GM19025 (cell line): ENCODE measurements around the gene NIPAL3.

Experiments used
- ATAC-seq: cut with Tn5 transposase; IDR thresholded peaks from one replicate; pipeline ENCODE4 v1.9.1; 2021; ENCODE audit warnings: mild to moderate bottlenecking, low read depth, moderate library complexity; ENCODE audit not compliant: unreplicated experiment

NIPAL3 gene

GRCh38 chr1:24390924-24391782 is 24.4 kb upstream of the NIPAL3 start:
- ATAC-seq = no peak

- peak; percentile 86 for ATAC-seq
Measured at GRCh38 chr1:24391882-24392603, 23.6 kb upstream of the NIPAL3 start.

GRCh38 chr1:24392604-24392946 is 23.0 kb upstream of the NIPAL3 start:
- no peak for ATAC-seq

GRCh38 chr1:24392982-24393650 is 22.5 kb upstream of the NIPAL3 start:
- ATAC-seq = no peak

- ATAC-seq = no peak
Measured at GRCh38 chr1:24393892-24394291, 21.7 kb upstream of the NIPAL3 start.

GRCh38 chr1:24400065-24400464 is 15.5 kb upstream of the NIPAL3 start:
- no peak for ATAC-seq

GRCh38 chr1:24403806-24404205 is 11.8 kb upstream of the NIPAL3 start:
- ATAC-seq = no peak

- no peak for ATAC-seq
Measured at GRCh38 chr1:24406788-24407187, 8.8 kb upstream of the NIPAL3 start.

GRCh38 chr1:24409535-24409934 is 6.1 kb upstream of the NIPAL3 start:
- ATAC-seq = no peak

GRCh38 chr1:24410750-24411149 is 4.9 kb upstream of the NIPAL3 start:
- ATAC-seq = no peak

- no peak for ATAC-seq
Measured at GRCh38 chr1:24411963-24412362, 3.6 kb upstream of the NIPAL3 start.

GRCh38 chr1:24412408-24412807 is 3.2 kb upstream of the NIPAL3 start:
- ATAC-seq = no peak

- ATAC-seq = no peak
Measured at GRCh38 chr1:24413350-24414163, 2.0 kb upstream of the NIPAL3 start, which contains the start of gene STPG1. TSS of gene STPG1 (minus strand) at chr1:24413782. CDS start at chr1:24401388, 12,394 bp downstream.

- no peak for ATAC-seq
Measured at GRCh38 chr1:24414775-24415333, 748 bp upstream of the NIPAL3 start.

- ATAC-seq = peak; percentile 1
Measured at GRCh38 chr1:24415910-24416665, 486 bp downstream of the NIPAL3 start.

- no peak for ATAC-seq
Measured at GRCh38 chr1:24416666-24417391, 1.2 kb downstream of the NIPAL3 start.

- no peak for ATAC-seq
Measured at GRCh38 chr1:24417681-24418080, 2.1 kb downstream of the NIPAL3 start.

GRCh38 chr1:24418898-24419628 is 3.5 kb downstream of the NIPAL3 start:
- ATAC-seq = no peak
